ENCODE data around the gene SARDH.

Gene SARDH

DNA sequence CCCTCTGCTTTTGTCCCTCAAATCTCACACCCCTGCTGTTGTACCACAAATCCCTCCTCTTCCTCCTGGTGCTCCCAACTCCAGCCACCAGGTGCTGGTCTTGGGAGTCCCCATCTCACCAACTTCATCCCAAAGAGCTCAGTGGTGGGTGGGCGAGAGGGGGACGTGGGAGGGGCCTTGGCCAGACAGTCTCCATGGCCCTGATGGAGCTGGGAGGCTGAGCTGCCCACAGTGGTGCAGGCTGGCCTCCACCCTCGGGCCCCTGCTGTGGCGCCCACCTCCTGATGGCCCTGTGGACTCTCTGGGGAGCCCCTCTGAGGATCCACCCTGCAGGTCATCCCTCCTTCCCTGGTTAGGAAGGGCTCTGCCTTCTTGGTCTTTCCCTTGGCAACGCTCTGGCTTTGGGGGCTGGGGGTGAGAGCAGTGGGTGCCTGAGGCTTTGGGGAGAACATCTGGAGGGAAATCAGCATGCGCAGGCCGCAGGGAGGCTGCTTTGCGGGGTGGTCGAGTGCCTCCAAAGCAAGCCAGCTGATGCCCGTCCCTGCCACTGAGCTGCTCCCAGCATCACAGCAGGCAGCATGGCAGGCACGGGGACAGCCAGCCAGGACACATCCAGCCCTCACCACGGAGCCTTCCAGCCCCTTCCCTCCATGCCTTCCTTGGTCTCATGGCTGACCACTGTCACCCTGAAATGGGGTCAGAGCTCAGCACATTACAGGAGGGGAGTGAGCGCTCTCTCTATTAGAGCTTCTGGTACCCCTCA lies 121.3 kb downstream of the SARDH start:
- no peak for DNase-seq

DNA sequence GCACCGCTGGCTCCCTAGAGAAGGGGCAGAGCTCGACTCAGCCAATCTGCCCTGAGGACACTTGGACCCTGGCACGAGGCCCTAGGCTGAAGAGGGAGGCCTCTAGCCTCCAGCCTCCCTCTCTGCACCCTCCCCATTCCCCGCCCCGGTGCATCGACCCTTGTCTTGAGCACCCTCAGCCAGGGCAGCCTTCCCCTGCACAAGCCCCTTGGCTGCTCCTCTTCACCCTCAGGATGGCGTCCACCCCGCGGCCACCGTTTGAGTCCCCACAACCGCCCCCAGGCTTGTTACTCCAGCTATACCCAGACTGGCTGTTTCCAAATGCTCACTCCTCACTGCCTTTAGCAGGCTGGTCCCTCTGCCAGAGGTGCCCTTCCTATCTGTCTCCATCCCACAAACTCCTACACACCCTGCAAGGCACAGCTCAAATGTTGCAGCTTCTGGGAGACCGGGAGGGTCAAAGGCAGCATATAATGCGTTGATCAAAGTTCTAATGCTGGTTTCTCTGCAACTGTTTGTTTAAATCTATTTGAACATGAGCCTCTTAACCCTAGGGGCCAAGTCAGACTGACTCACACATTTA lies 122.5 kb downstream of the SARDH start:
- DNase-seq: peak; percentile 76

DNA sequence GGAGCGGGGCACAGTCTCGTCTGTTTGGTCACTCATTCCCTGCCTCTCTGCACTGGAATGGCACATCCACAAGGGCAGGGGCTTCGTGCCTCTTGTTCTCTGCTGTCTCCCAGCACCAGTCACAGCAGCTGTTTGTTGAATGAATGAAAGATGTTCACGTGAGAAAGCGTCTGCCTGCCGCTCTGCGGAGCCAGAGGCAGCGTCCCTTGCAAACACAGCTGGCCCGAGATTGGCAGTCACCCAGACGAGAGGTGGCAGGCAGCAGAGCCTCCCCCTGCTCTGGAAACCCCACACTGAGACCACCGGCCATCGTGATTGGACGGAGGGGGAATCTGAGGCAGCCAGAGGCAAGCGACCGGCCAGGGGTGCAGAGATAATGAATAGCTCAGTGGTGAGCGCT lies 123.0 kb downstream of the SARDH start:
- DNase-seq: peak; percentile 76

DNA sequence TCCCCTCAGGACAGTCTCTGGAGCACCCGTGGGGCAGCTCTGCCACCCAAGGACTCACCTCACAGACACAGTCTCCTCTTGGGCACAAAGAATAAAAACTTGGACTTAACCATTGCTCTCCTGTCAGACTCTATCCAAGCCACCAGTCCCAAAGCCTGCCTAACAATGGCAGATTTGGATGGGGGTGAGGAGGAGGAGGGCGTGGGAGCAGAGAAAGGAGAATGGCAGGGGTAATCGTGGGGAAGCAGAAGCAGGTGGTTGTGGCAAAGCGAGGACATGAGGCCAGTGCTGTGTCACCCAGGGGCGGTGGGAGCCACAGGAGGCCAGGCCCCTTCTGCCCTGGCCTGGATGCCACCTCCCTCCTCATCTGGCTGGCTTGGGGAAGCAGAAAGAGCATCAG lies 123.5 kb downstream of the SARDH start:
- DNase-seq: no peak

DNA sequence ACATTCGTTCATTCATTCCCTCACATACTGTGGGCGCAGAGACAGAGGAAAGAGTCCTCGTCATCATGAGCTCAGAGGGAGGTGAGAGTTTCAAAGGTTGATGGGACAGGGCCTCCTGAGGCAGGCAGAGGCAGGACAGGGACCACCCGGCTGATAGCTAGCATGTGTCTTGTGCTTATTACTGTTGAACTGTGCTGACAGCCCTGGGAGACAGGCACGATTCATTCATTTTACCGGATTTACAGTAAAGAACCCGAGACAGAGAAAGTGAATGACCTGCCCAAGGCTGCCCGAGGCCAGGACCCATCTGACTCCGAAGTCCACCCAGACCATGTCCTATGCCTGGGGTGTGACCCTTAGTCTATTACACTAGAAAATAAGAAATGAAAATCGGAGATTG lies 124.1 kb downstream of the SARDH start:
- DNase-seq: no peak
